Measurements from ENCODE around the gene HJV. TPM values are rescaled to one million over a fixed set of nuclear protein-coding genes. Genes with fewer than 3 reads are reported as not detected.

The HJV gene
- total RNA-seq, 2 experiments from 2014 or later = not detected

DNA sequence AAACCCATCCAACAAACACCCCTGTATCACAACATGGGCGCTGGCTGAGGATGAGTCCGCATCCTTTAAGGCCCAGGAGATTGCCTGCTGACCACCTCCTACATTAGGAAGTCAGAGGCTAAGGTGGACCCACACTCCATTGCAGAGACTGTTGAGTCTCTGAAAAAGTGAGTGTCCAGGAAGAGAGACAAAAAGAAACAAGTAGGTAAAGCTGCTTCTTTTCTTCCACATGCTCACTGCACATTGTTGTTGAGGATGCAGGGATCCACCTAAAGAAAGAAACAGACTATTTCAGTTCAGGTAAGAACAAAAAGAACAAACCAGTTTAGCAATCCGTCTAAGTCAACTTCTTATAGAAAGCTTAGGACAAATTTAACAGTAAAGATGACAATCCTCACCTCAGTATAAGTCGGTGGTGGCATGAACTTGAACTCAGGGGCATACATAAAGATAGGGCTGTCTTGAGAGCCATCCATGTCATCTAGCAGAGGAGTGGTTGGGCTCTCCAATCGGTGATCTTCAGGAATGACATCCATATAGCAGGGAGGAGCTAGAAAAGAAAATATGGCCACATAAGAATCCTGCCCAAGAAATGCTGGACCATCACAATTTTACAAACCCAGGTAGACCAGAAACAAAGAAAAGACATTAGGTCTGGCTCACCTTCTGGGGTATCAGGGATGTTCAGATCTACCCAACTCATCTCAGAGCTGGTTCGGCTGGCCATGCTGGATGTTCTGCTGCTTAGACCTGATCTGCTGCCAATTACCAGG, 27.7 kb downstream of the HJV start:
- Mint-ChIP-seq H3K27me3 (no peaks in the 10 kb centered on the region), H3K27ac (peak overlapping the region; percentile 99), H3K36me3 (ENCODE audit: low read depth) (peaks cover 46% of the 10 kb centered on the region), H3K9me3 (ENCODE audit: low read depth) (no peaks in the 10 kb centered on the region), H3K4me3 (peak overlapping the region; percentile 92), H3K4me1 (peaks cover 57% of the 10 kb centered on the region)
- CTCF ChIA-PET = interaction anchor here (0.8 to 13.6 kb wide), 4 partner anchors 14 to 41 kb away, joined by 3 to 161 read pairs (median 4); no protein-coding TSS in a partner anchor
- ATAC-seq = no peak
- intact Hi-C loops (cut with DNase I, micrococcal nuclease) = loop anchor here in 1 of 2 experiments (1.0 kb wide), 1 partner anchor 9 kb away; no protein-coding TSS in a partner anchor
- POLR2A ChIA-PET = interaction anchor here (1.5 to 10.4 kb wide), 2 partner anchors 12 to 30 kb away, joined by 4 to 127 read pairs; partner anchors contain the start of genes ANKRD34A and POLR3GL
- peak; percentile 4 for DNase-seq

DNA sequence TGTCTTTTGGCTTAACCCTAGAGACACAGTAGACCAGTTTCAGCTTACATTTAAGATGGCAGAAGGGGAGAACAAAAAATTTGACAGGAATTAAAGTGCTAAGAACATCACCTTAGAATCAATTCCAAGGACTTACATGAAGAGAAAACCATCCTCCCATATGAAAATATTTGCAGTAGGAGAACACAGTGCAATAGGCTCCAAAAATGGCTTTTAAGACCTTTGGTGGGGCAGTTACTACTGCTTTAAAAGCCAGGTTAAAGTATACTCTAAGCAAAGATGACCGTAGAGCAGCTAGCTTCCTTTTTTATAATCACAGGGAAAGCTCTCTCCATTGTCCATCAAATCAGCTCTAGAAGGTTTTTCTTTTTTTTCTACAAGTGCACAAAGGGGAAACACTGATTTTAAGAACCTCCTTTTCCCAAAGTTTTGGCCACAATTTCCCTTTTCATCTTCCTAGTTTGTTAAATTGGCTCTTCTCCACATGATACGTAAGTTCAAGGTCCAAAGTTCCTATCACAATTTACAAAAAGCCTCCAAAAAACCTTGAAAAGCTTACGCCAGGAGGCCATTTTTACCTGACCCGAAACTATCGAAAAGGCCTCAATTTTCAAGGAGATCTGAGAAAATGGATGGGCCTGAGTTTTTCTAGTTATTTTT, 28.4 kb downstream of the HJV start:
- Mint-ChIP-seq H3K9me3 (ENCODE audit: low read depth) (peaks cover 2% of the 10 kb centered on the region), H3K4me3 (peak overlapping the region; percentile 92), H3K27me3 (no peaks in the 10 kb centered on the region), H3K27ac (peak overlapping the region; percentile 99), H3K36me3 (ENCODE audit: low read depth) (peaks cover 46% of the 10 kb centered on the region), H3K4me1 (peaks cover 56% of the 10 kb centered on the region)
- intact Hi-C loops (cut with DNase I, micrococcal nuclease) = no loop called here
- DNase-seq (no peak), ATAC-seq (no peak)
- ChIA-PET CTCF (interaction anchor here (1.1 to 13.6 kb wide), 4 partner anchors 13 to 44 kb away, joined by 3 to 161 read pairs (median 4); no protein-coding TSS in a partner anchor), POLR2A (interaction anchor here (1.5 to 10.4 kb wide), 3 partner anchors 11 to 29 kb away, joined by 4 to 127 read pairs (median 5); partner anchors contain the start of genes ANKRD34A and POLR3GL)

DNA sequence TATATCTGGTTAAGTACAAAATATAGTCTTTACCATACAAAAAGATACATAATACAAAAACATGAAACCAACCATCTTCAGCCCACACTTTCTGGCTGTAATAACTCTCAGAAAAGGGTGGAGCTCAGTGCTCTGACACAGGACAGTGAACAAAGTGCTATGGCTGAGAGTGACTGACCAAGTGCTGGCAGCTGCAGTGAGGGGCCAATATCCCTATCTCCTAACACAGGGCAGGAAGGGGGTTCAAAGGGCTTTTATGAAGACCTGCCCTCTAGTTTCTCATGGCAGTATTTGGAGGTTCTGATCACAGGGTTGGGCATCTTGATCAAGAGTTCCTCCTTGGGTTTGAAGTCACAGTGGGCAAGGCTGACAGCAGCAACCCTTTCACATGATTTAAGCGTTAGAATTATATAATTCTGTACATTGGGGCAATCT, 29.0 kb downstream of the HJV start:
- peaks cover 56% of the 10 kb centered on the region for H3K4me1 Mint-ChIP-seq
- no peaks in the 10 kb centered on the region for H3K27me3 Mint-ChIP-seq
- peaks cover 2% of the 10 kb centered on the region for H3K9me3 Mint-ChIP-seq (ENCODE audit: low read depth)
- POLR2A ChIA-PET = interaction anchor here (1.5 to 10.4 kb wide), 2 partner anchors 11 to 28 kb away, joined by 5 to 127 read pairs; partner anchors contain the start of genes ANKRD34A and POLR3GL
- DNase-seq (peak; percentile 17), ATAC-seq (no peak)
- CTCF ChIA-PET = interaction anchor here (1.1 to 13.6 kb wide), 3 partner anchors 12 to 44 kb away, joined by 3 to 161 read pairs (median 3); no protein-coding TSS in a partner anchor
- intact Hi-C loops (cut with DNase I, micrococcal nuclease) = no loop called here
- H3K36me3 Mint-ChIP-seq (ENCODE audit: low read depth) = peaks cover 46% of the 10 kb centered on the region
- H3K4me3 Mint-ChIP-seq = peak overlapping the region; percentile 92
- peak overlapping the region; percentile 65 for H3K27ac Mint-ChIP-seq

DNA sequence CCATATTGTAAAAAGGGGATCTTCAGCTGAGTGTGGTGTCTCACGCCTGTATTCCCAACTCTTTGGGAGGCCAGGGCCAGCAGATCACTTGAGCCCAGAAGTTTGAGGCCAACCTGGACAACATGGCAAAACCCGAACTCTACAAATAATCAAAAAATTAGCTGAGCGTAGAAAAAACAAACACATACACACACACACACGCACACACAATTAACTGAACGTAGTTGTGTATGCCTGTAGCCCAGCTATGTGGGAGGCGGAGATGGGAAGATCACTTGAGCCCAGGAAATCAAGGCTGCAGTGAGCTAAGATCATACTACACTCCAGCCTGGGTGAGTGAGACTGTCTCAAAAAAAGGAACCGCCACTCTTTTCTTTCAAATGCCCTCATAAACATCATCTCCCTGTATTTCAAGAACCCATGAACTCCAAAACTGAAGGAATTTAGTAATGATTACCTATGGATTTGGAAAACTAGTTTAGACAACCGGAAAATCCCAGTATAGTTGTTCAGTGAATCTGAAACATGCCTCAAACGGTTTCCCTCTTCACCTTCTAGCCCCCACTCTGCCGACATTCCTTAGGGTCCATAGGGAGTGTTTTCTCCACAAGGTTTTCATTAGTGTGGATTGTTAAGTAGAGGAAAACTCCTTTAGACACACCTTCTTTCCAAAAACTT, 29.7 kb downstream of the HJV start:
- intact Hi-C loops (cut with DNase I, micrococcal nuclease) = no loop called here
- ChIA-PET POLR2A (interaction anchor here (0.7 to 10.4 kb wide), 4 partner anchors 10 to 86 kb away, joined by 3 to 127 read pairs (median 7); partner anchors contain the start of genes ANKRD34A and POLR3GL), CTCF (interaction anchor here (1.0 to 13.6 kb wide), 5 partner anchors 10 to 144 kb away, joined by 3 to 161 read pairs (median 5); no protein-coding TSS in a partner anchor)
- peaks cover 51% of the 10 kb centered on the region for H3K4me1 Mint-ChIP-seq
- peaks cover 46% of the 10 kb centered on the region for H3K36me3 Mint-ChIP-seq (ENCODE audit: low read depth)
- peak overlapping the region; percentile 92 for H3K4me3 Mint-ChIP-seq
- peak overlapping the region; percentile 69 for H3K27ac Mint-ChIP-seq
- DNase-seq (peak; percentile 7), ATAC-seq (no peak)
- H3K9me3 Mint-ChIP-seq (ENCODE audit: low read depth) = peaks cover 2% of the 10 kb centered on the region
- no peaks in the 10 kb centered on the region for H3K27me3 Mint-ChIP-seq

DNA sequence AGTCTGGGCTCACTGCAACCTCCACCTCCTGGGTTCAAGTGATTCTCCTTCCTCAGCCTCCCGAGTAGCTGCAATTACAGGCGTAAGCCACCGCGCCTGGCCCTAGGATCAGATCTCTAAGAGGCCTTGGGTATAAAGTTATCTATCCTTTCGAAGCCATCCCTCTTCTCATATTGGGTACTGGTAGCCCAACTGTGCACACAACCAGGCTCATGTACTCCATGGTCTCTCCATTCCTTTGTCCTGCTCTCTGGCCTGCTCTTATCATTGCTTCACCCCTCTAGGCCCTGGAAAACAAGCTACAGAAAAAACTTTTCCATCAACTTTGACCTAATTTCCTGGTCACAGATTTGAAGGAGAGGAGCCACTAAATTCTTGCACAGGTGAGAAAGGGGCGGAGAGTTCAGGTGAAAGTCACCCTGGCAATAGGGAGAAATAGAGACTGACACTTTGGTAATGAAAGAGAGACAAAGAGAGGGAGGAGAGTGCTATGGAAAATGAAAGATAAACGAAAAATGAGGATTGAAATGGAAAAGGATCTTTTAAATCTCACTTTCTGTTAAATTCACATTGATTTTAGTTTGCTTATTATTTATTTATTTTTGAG, 31.2 kb downstream of the HJV start:
- Mint-ChIP-seq H3K27me3 (no peaks in the 10 kb centered on the region), H3K27ac (peak overlapping the region; percentile 15), H3K36me3 (ENCODE audit: low read depth) (peaks cover 37% of the 10 kb centered on the region), H3K4me1 (peaks cover 60% of the 10 kb centered on the region), H3K9me3 (ENCODE audit: low read depth) (peaks cover 2% of the 10 kb centered on the region), H3K4me3 (no peak overlapping the region)
- ChIA-PET CTCF (interaction anchor here (0.5 to 13.6 kb wide), 4 partner anchors 10 to 105 kb away, joined by 3 to 161 read pairs (median 6); partner anchors contain the start of gene ANKRD35), POLR2A (interaction anchor here (1.9 to 10.4 kb wide), 3 partner anchors 9 to 61 kb away, joined by 5 to 127 read pairs (median 9); no protein-coding TSS in a partner anchor)
- peak; percentile 33 for DNase-seq
- intact Hi-C loops (cut with DNase I, micrococcal nuclease) = no loop called here
- ATAC-seq = no peak

DNA sequence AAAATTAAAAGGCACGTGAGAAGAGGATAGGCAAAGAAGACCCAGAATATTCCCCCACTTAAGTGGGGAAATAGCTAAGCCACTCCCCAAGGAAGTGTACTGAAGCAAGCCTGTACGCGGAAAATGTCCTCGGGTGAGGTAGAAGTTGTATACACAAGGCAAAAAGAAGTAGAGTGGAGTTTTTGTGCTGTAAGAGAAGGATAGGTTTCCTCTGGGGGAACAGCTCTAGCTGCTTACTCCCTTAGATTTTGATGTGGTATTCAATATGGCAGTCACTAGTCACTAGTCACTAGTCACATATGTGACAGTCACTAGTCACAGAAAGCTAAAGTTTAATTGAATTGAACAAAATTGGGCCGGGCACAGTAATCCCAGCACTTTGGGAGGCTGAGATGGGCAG, 32.8 kb downstream of the HJV start:
- H3K4me1 Mint-ChIP-seq = peaks cover 64% of the 10 kb centered on the region
- H3K4me3 Mint-ChIP-seq = no peak overlapping the region
- CTCF ChIA-PET = interaction anchor here (0.6 to 13.6 kb wide), 8 partner anchors 9 to 79 kb away, joined by 3 to 161 read pairs (median 3); partner anchors contain the start of gene ITGA10

DNA sequence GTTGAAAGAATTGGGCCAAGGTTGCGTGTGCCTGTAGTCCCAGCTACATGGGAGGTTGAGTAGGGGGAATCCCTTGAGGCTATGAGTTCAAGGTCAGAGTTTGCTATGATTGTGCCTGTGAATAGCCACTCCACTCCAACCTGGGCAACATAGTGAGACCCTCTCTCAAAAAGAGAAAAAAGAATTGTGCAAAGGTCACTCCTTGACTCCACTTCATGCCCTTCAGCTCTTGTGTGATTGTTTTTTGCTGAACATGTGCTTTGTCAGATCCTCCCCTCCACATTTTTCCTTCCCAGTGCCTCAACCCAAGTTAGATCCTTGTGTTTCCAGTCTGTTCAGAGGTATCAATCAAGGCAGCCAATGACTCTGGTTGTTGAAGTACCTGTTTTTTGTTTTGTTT, 33.6 kb downstream of the HJV start:
- intact Hi-C loops (cut with DNase I, micrococcal nuclease) = no loop called here
- peaks cover 13% of the 10 kb centered on the region for H3K36me3 Mint-ChIP-seq (ENCODE audit: low read depth)
- POLR2A ChIA-PET = interaction anchor here (0.5 to 1.7 kb wide), 3 partner anchors 11 to 64 kb away, joined by 3 to 10 read pairs (median 3); no protein-coding TSS in a partner anchor
- DNase-seq = no peak
- ATAC-seq = no peak
- H3K4me1 Mint-ChIP-seq = peaks cover 56% of the 10 kb centered on the region
- H3K4me3 Mint-ChIP-seq = no peak overlapping the region
- CTCF ChIA-PET = interaction anchor here (1.3 to 13.6 kb wide), 4 partner anchors 8 to 49 kb away, joined by 3 to 161 read pairs (median 4); partner anchors contain the start of gene LIX1L
- peaks cover 2% of the 10 kb centered on the region for H3K9me3 Mint-ChIP-seq (ENCODE audit: low read depth)
- H3K27me3 Mint-ChIP-seq = no peaks in the 10 kb centered on the region
- peak overlapping the region; percentile 43 for H3K27ac Mint-ChIP-seq

More for the DNA sequence above, 32.8 kb downstream of the HJV start:
- ATAC-seq (peak; percentile 27), DNase-seq (no peak)
- POLR2A ChIA-PET = interaction anchor here (1.0 to 10.4 kb wide), 5 partner anchors 7 to 63 kb away, joined by 3 to 127 read pairs (median 5); partner anchors contain the start of genes ANKRD34A and POLR3GL
- intact Hi-C loops (cut with DNase I, micrococcal nuclease) = no loop called here
- peak overlapping the region; percentile 88 for H3K27ac Mint-ChIP-seq
- no peaks in the 10 kb centered on the region for H3K27me3 Mint-ChIP-seq
- H3K36me3 Mint-ChIP-seq (ENCODE audit: low read depth) = peaks cover 21% of the 10 kb centered on the region
- H3K9me3 Mint-ChIP-seq (ENCODE audit: low read depth) = peaks cover 2% of the 10 kb centered on the region

DNA sequence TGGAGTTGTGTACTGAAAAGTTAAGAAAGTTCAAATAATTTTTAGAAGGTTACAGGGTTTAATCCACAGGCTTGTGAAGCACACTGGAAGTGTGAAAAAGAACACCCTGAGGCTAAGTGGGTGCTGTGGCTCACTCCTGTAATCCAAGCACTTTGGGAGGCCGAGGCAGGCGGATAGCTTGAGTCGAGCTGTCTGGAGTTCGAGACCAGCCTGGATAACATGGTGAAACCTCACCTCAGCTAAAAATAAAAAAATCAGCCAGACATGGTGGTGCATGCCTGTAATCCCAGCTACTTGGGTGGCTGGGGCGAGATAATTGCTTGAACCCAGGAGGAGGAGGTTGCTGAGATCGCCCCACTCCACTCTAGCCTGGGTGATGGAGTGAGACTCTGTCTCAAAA, 35.0 kb downstream of the HJV start:
- H3K4me3 Mint-ChIP-seq = no peak overlapping the region
- H3K9me3 Mint-ChIP-seq (ENCODE audit: low read depth) = peaks cover 2% of the 10 kb centered on the region
- no peak overlapping the region for H3K27ac Mint-ChIP-seq
- no peaks in the 10 kb centered on the region for H3K27me3 Mint-ChIP-seq
- ChIA-PET CTCF (interaction anchor here (1.2 to 13.6 kb wide), 2 partner anchors 6 to 137 kb away, joined by 5 to 161 read pairs; no protein-coding TSS in a partner anchor), POLR2A (interaction anchor here (1.1 kb wide), 1 partner anchor 10 kb away, joined by 3 read pairs; the partner anchor contains the start of gene TXNIP)
- no peaks in the 10 kb centered on the region for H3K36me3 Mint-ChIP-seq (ENCODE audit: low read depth)
- intact Hi-C loops (cut with DNase I, micrococcal nuclease) = no loop called here
- DNase-seq (no peak), ATAC-seq (no peak)
- H3K4me1 Mint-ChIP-seq = peaks cover 42% of the 10 kb centered on the region

DNA sequence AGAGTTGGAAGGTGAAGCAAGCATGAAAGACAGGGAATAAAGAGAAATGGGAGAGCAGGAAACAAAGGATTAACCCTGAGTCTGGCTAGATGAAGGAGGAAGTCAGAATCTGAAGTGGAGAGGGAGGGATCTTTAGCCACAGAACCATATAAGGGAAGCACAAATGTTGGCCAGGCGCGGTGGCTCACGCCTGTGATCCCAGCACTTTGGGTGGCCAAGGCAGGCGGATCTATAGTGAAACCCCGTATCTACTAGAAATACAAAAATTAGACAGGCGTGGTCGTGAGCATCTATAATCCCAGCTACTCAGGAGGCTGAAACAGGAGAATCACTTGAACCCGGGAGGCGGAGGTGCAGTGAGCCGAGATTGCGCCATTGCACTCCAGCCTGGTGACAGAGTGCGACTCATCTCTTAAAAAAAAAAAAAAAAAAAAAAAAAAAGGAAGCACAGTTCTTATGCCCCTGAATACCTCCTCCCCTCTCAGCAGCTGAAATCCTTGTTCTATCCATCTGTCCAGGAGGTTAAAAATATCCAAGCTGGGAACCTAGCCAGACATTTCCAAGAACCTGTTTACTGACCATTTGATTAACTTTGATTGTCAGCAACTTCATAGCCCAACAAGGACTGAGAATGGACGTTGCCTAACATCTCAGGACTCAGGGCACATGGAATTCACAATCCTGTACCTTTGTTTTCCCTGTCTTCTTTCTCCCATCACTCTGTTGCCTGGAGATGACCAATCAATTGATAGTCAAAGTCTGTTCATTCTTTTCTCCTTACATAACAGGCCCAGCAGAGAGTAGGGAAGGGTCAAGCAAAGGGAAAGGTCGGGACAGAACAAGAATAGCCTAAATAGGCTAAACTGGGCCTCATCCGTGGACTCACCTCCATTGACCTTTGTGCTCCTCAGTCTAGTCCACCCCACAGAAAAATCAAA, 35.8 kb downstream of the HJV start:
- Mint-ChIP-seq H3K4me3 (no peak overlapping the region), H3K27ac (peak overlapping the region; percentile 52), H3K27me3 (no peaks in the 10 kb centered on the region), H3K4me1 (peaks cover 39% of the 10 kb centered on the region), H3K9me3 (ENCODE audit: low read depth) (peaks cover 2% of the 10 kb centered on the region), H3K36me3 (ENCODE audit: low read depth) (no peaks in the 10 kb centered on the region)
- intact Hi-C loops (cut with DNase I, micrococcal nuclease) = loop anchor here in 1 of 2 experiments (1.0 kb wide), 1 partner anchor 9 kb away; no protein-coding TSS in a partner anchor
- ATAC-seq (no peak), DNase-seq (peak; percentile 39)
- ChIA-PET POLR2A (interaction anchor here (0.6 to 7.6 kb wide), 4 partner anchors 8 to 241 kb away, joined by 3 to 127 read pairs (median 3); partner anchors contain the start of genes ANKRD34A, POLR3GL and TXNIP), CTCF (interaction anchor here (0.6 to 13.6 kb wide), 4 partner anchors 6 to 25 kb away, joined by 3 to 161 read pairs (median 5); no protein-coding TSS in a partner anchor)
